B cell (primary cell): ENCODE data around the gene PARVB. TPM values are rescaled to one million over a fixed set of nuclear protein-coding genes. Genes with fewer than 3 reads are reported as not detected.

Experiments
- ATAC-seq: fragments of 200-7000 bp; cut with Tn5 transposase; one replicate; pipeline ENCODE4 v1.10.0; 2021; ENCODE audit warnings: low read depth, mild to moderate bottlenecking, moderate number of reproducible peaks, moderate library complexity
- CTCF ChIA-PET: fragments of 350-600 bp; sonication (Branson Sonifier 250); formaldehyde crosslinking; loops from one replicate; lab custom pipeline; 2021; ENCODE audit warnings: antibody characterized with exemption, inconsistent platforms; lab: Charles Lee
- POLR2A ChIA-PET: fragments of 350-600 bp; sonication (Branson Sonifier 250); formaldehyde crosslinking; loops from one replicate; lab custom pipeline; 2021; ENCODE audit warnings: antibody characterized with exemption; lab: Charles Lee
- DNase-seq: peaks from one replicate; pipeline ENCODE4 v3.0.0; 2013
- H2AFZ ChIP-seq: 2 replicates; pipeline ENCODE4 v1.6.1; 2012; ENCODE audit warnings: mild to moderate bottlenecking, low read depth, low read length; ENCODE audit not compliant: insufficient read depth, poor library complexity, severe bottlenecking
- H3K27ac ChIP-seq, 2 donors: 1 replicate in 1 of 2; 2 replicates in 1 of 2; pipeline ENCODE4 v1.5.1; 2012 to 2013; ENCODE audit warnings: low read length in 2 of 2, mild to moderate bottlenecking in 2 of 2, moderate library complexity in 1 of 2
- H3K27me3 ChIP-seq, 4 experiments: fragments of 200-600 bp in 1 of 4; sonication (generic) in 1 of 4; replicated peaks in 1 of 4; 1 replicate in 2 of 4; 2 replicates in 2 of 4; pipeline versions ENCODE4 v1.6.1 to v1.7.0; 2013 to 2016; ENCODE audit warnings: low read length in 3 of 4, mild to moderate bottlenecking in 2 of 4, mixed read lengths in 1 of 4, moderate library complexity in 1 of 4; ENCODE audit not compliant: insufficient read depth in 4 of 4, control insufficient read depth in 3 of 4; ENCODE audit errors: control extremely low read depth in 1 of 4
- H3K36me3 ChIP-seq, 2 experiments: replicated peaks in 1 of 2; 1 replicate in 1 of 2; 2 replicates in 1 of 2; pipeline versions ENCODE4 v1.6.1 to v1.7.1; 2013; ENCODE audit warnings: low read length in 1 of 2; ENCODE audit not compliant: insufficient read depth in 2 of 2, control insufficient read depth in 1 of 2; ENCODE audit errors: control extremely low read depth in 1 of 2, extremely low read depth in 1 of 2
- H3K4me1 ChIP-seq, 2 donors: fragments of 200-600 bp in 1 of 2; sonication (generic) in 1 of 2; 1 replicate in 1 of 2; 2 replicates in 1 of 2; pipeline versions ENCODE4 v1.5.1 to v1.6.1; 2013 to 2017; ENCODE audit warnings: low read length in 2 of 2; ENCODE audit not compliant: control insufficient read depth in 2 of 2, insufficient read depth in 2 of 2
- H3K4me2 ChIP-seq: replicated peaks from 2 replicates; pipeline ENCODE3; 2012; ENCODE audit warnings: mild to moderate bottlenecking, low read depth, low read length; ENCODE audit not compliant: poor library complexity, severe bottlenecking
- H3K4me3 ChIP-seq, 5 experiments: fragments of 200-600 bp in 1 of 5; sonication (generic) in 1 of 5; 1 replicate in 3 of 5; 2 replicates in 2 of 5; pipeline versions ENCODE4 v1.5.1 to v1.7.0; 2011 to 2016; ENCODE audit warnings: low read length in 4 of 5, mild to moderate bottlenecking in 4 of 5, low read depth in 2 of 5, control low read depth in 1 of 5, moderate library complexity in 1 of 5; ENCODE audit not compliant: insufficient read depth in 1 of 5; ENCODE audit errors: control extremely low read depth in 1 of 5, extremely low read depth in 1 of 5
- H3K79me2 ChIP-seq: fragments of 200-600 bp; sonication (generic); one replicate; pipeline ENCODE4 v1.6.0; 2016; ENCODE audit warnings: low read length; ENCODE audit not compliant: control insufficient read depth, insufficient read depth
- H3K9ac ChIP-seq: fragments of 200-600 bp; sonication (generic); 2 replicates; pipeline ENCODE4 v1.6.1; 2017; ENCODE audit warnings: mild to moderate bottlenecking, low read length, moderate library complexity
- H3K9me3 ChIP-seq, 3 donors: one replicate each; pipeline versions ENCODE4 v1.6.1 to v1.7.1; 2013; ENCODE audit warnings: low read length in 2 of 3; ENCODE audit not compliant: control insufficient read depth in 2 of 3, insufficient read depth in 1 of 3; ENCODE audit errors: control extremely low read depth in 1 of 3
- H4K20me1 ChIP-seq: 2 replicates; pipeline ENCODE4 v1.6.0; 2012; ENCODE audit warnings: mild to moderate bottlenecking, low read length; ENCODE audit not compliant: insufficient read depth, control insufficient read depth, poor library complexity, severe bottlenecking
- H3K27ac Mint-ChIP-seq: one replicate; pipeline ENCODE4 v1.8.0; 2021; ENCODE audit warnings: mixed read lengths
- H3K27me3 Mint-ChIP-seq: one replicate; pipeline ENCODE4 v1.8.0; 2021; ENCODE audit warnings: mixed read lengths
- H3K4me1 Mint-ChIP-seq: one replicate; pipeline ENCODE4 v1.8.0; 2021; ENCODE audit warnings: mixed read lengths
- H3K4me3 Mint-ChIP-seq: one replicate; pipeline ENCODE4 v1.8.0; 2021; ENCODE audit warnings: mixed read lengths
- H3K9me3 Mint-ChIP-seq: one replicate; pipeline ENCODE4 v1.8.0; 2022; ENCODE audit warnings: mixed read lengths; ENCODE audit not compliant: insufficient read depth
- CTCF ChIP-seq: fragments of 200-600 bp; IDR thresholded peaks from one replicate; pipeline ENCODE4 v1.8.0; 2022; ENCODE audit warnings: antibody characterized with exemption, mild to moderate bottlenecking
- EZH2 ChIP-seq: IDR thresholded peaks from 2 replicates; pipeline ENCODE4 v1.6.1; 2012; ENCODE audit warnings: borderline replicate concordance, low read depth, mild to moderate bottlenecking, moderate library complexity, low read length; ENCODE audit not compliant: insufficient read depth, poor library complexity, severe bottlenecking
- WGBS: methylation state at CpG from one replicate; pipeline ENCODE4 v1.1.5; 2013; ENCODE audit warnings: missing lambda C conversion rate; ENCODE audit not compliant: insufficient coverage; 5-methylcytosine and 5-hydroxymethylcytosine counted together
- intact Hi-C: fragments of 100-400 bp; cut with micrococcal nuclease; formaldehyde crosslinking; loops from one replicate; pipeline ENCODE4 v1.10.0; 2022
- polyA plus RNA-seq: library from polyadenylated mRNA; depleted of rRNA; stranded (reverse); fragments of >200 nt; gene quantifications from 2 replicates; pipeline ENCODE4 v1.2.3, GENCODE V29; 2012
- total RNA-seq, 2 donors: library from RNA; stranded (reverse); fragments of 120-200 nt in 1 of 2; gene quantifications; 1 replicate in 1 of 2; 2 replicates in 1 of 2; pipeline versions ENCODE4 v1.2.3 to v1.2.4, GENCODE V29; 2013 to 2022

Gene PARVB
- total and polyA plus RNA-seq, 2 donors (not counting 1 experiment from before 2014, with no cell fraction given): 48.0 to 49.4 TPM

GRCh38 chr22:43980579-43980978 is 43.5 kb upstream of the PARVB start:
- peaks cover 6 to 86% of the 10 kb centered on the region in 2 experiments for H3K36me3 ChIP-seq
- 100% methylated on average over 7 of the region's 7 CpGs for WGBS
- CTCF ChIA-PET: interaction anchor here (5.2 kb wide), 1 partner anchor 12 kb away, joined by 23 read pairs; no protein-coding TSS in a partner anchor

GRCh38 chr22:43980996-43981395 is 43.1 kb upstream of the PARVB start:
- Mint-ChIP-seq H3K4me1 (no peaks in the 10 kb centered on the region), H3K9me3 (no peaks in the 10 kb centered on the region), H3K27me3 (no peaks in the 10 kb centered on the region), H3K27ac (no peak overlapping the region), H3K4me3 (no peak overlapping the region)
- H3K27ac ChIP-seq: no peak overlapping the region
- no peaks in the 10 kb centered on the region for H3K79me2 ChIP-seq
- H3K4me3 ChIP-seq: no peak overlapping the region
- WGBS: 98% methylated on average over 17 of the region's 17 CpGs
- peaks cover 6 to 84% of the 10 kb centered on the region in 2 experiments for H3K36me3 ChIP-seq
- intact Hi-C loops: no loop called here
- no peak for TF ChIP-seq CTCF
- TF ChIP-seq EZH2: no peak
- H3K4me2 ChIP-seq: no peak overlapping the region
- no peak overlapping the region for H3K9ac ChIP-seq
- no peaks in the 10 kb centered on the region for H3K9me3 ChIP-seq
- ChIA-PET CTCF (interaction anchor here (5.2 kb wide), 1 partner anchor 12 kb away, joined by 23 read pairs; no protein-coding TSS in a partner anchor), POLR2A (no interaction called here)
- no peaks in the 10 kb centered on the region for H4K20me1 ChIP-seq
- no peaks in the 10 kb centered on the region for H3K27me3 ChIP-seq
- no peak for ATAC-seq
- H3K4me1 ChIP-seq: no peaks in the 10 kb centered on the region
- no peak for DNase-seq
- no peak overlapping the region for H2AFZ ChIP-seq

More at GRCh38 chr22:43980579-43980978, 43.5 kb upstream of the PARVB start:
- no peak overlapping the region for H3K27ac ChIP-seq
- Mint-ChIP-seq H3K27ac (no peak overlapping the region), H3K4me1 (no peaks in the 10 kb centered on the region), H3K4me3 (no peak overlapping the region), H3K9me3 (no peaks in the 10 kb centered on the region), H3K27me3 (no peaks in the 10 kb centered on the region)
- no peaks in the 10 kb centered on the region for H3K9me3 ChIP-seq
- H3K27me3 ChIP-seq: no peaks in the 10 kb centered on the region
- POLR2A ChIA-PET: no interaction called here
- H3K9ac ChIP-seq: no peak overlapping the region
- H4K20me1 ChIP-seq: no peaks in the 10 kb centered on the region
- intact Hi-C loops: no loop called here
- ATAC-seq (no peak), DNase-seq (no peak)
- no peak overlapping the region for H3K4me3 ChIP-seq
- TF ChIP-seq EZH2: no peak
- TF ChIP-seq CTCF: no peak
- no peaks in the 10 kb centered on the region for H3K4me1 ChIP-seq
- no peaks in the 10 kb centered on the region for H3K79me2 ChIP-seq
- H3K4me2 ChIP-seq: no peak overlapping the region
- H2AFZ ChIP-seq: no peak overlapping the region
